H1 (cell line): ENCODE measurements around the gene KLF5. TPM values are rescaled to one million over a fixed set of nuclear protein-coding genes. Genes with fewer than 3 reads are reported as not detected.

Source experiments
- CTCF ChIA-PET: fragments of 300-600 bp; sonication (Branson Sonifier 250); formaldehyde crosslinking; loops from one replicate; lab custom pipeline; 2021; ENCODE audit not compliant: partially characterized antibody; lab: Charles Lee
- POLR2A ChIA-PET: fragments of 300-600 bp; sonication (Branson Sonifier 250); formaldehyde crosslinking; loops from one replicate; lab custom pipeline; 2021; ENCODE audit warnings: inconsistent platforms; ENCODE audit not compliant: partially characterized antibody; lab: Charles Lee
- DNase-seq, 2 experiments: peaks; one replicate each; pipeline versions ENCODE4 v3.0.0 to v3.0.0-alpha.2; 2010 to 2022; ENCODE audit warnings: low spot score in 2 of 2, low read depth in 1 of 2, mixed read lengths in 1 of 2
- FAIRE-seq: peaks from 2 replicates; lab custom pipeline; 2011; peaks lifted over from hg19 to GRCh38; lab: Jason Lieb, UNC
- H2AFZ ChIP-seq: 2 replicates; pipeline ENCODE4 v1.8.1; 2012; ENCODE audit warnings: low read length, inconsistent platforms
- H2AK5ac ChIP-seq: 2 replicates; pipeline ENCODE4 v1.6.1; 2013; ENCODE audit warnings: low read depth, low read length
- H2BK120ac ChIP-seq: replicated peaks from 2 replicates; pipeline ENCODE3; 2013; ENCODE audit warnings: low read depth, low read length, inconsistent platforms
- H2BK12ac ChIP-seq: 2 replicates; pipeline ENCODE4 v1.6.1; 2013; ENCODE audit warnings: low read depth, low read length
- H2BK15ac ChIP-seq: 2 replicates; pipeline ENCODE4 v1.6.1; 2013; ENCODE audit warnings: low read length
- H2BK20ac ChIP-seq: 2 replicates; pipeline ENCODE4 v1.6.1; 2013; ENCODE audit warnings: low read length
- H2BK5ac ChIP-seq: 2 replicates; pipeline ENCODE4 v1.6.1; 2013; ENCODE audit warnings: low read depth, low read length
- H3K14ac ChIP-seq: 2 replicates; pipeline ENCODE4 v1.6.1; 2013; ENCODE audit warnings: inconsistent platforms; ENCODE audit not compliant: insufficient read length
- H3K18ac ChIP-seq: 2 replicates; pipeline ENCODE4 v1.6.1; 2013; ENCODE audit warnings: low read length; ENCODE audit errors: extremely low read depth
- H3K23ac ChIP-seq: 2 replicates; pipeline ENCODE4 v1.6.1; 2013; ENCODE audit warnings: inconsistent platforms; ENCODE audit not compliant: insufficient read length
- H3K23me2 ChIP-seq: 2 replicates; pipeline ENCODE4 v1.6.1; 2013; ENCODE audit warnings: low read depth, low read length
- H3K27ac ChIP-seq: 2 replicates; pipeline ENCODE4 v1.6.1; 2011; ENCODE audit warnings: low read depth, low read length, inconsistent platforms
- H3K27me3 ChIP-seq, 4 experiments: replicated peaks in 1 of 4; 1 replicate in 1 of 4; 2 replicates in 3 of 4; pipeline versions ENCODE4 v1.6.1 to v1.8.1; 2011 to 2013; ENCODE audit warnings: low read length in 3 of 4, mild to moderate bottlenecking in 3 of 4, inconsistent platforms in 2 of 4, mixed read lengths in 2 of 4, moderate library complexity in 1 of 4; ENCODE audit not compliant: control insufficient read depth in 3 of 4, insufficient read depth in 3 of 4; ENCODE audit errors: extremely low read depth in 1 of 4
- H3K36me3 ChIP-seq, 4 experiments: 2 replicates each; pipeline versions ENCODE4 v1.6.1 to v1.8.1; 2011 to 2013; ENCODE audit warnings: mild to moderate bottlenecking in 4 of 4, low read length in 3 of 4, moderate library complexity in 2 of 4, control low read depth in 1 of 4, inconsistent platforms in 1 of 4; ENCODE audit not compliant: insufficient read depth in 4 of 4, control insufficient read depth in 2 of 4
- H3K4ac ChIP-seq: replicated peaks from 2 replicates; pipeline ENCODE3; 2013; ENCODE audit warnings: low read length, low read depth, mixed read lengths, inconsistent platforms; ENCODE audit not compliant: insufficient read length
- H3K4me1 ChIP-seq, 4 experiments: replicated peaks in 1 of 4; 1 replicate in 1 of 4; 2 replicates in 3 of 4; pipeline versions ENCODE4 v1.6.1 to v1.8.1; 2011 to 2013; ENCODE audit warnings: low read length in 3 of 4, inconsistent platforms in 2 of 4, mixed read lengths in 1 of 4; ENCODE audit not compliant: insufficient read depth in 4 of 4, control insufficient read depth in 3 of 4
- H3K4me2 ChIP-seq, 2 experiments: 2 replicates each; pipeline versions ENCODE4 v1.6.1 to v1.8.1; 2011 to 2013; ENCODE audit warnings: low read depth in 2 of 2, low read length in 2 of 2, control low read depth in 1 of 2, inconsistent platforms in 1 of 2, mild to moderate bottlenecking in 1 of 2; ENCODE audit not compliant: insufficient read depth in 1 of 2
- H3K4me3 ChIP-seq, 4 experiments: fragments of 200-600, 300-600 bp in 1 of 4; sonication (generic), shearing (Covaris generic), sonication (Bioruptor Twin) in 1 of 4; 2 replicates each; pipeline versions ENCODE4 v1.5.1 to v1.8.1; 2011 to 2016; ENCODE audit warnings: low read length in 4 of 4, low read depth in 3 of 4, control low read depth in 2 of 4, inconsistent platforms in 2 of 4, mild to moderate bottlenecking in 2 of 4, mixed read lengths in 1 of 4, moderate library complexity in 1 of 4; ENCODE audit not compliant: insufficient read depth in 2 of 4; ENCODE audit errors: extremely low read depth in 1 of 4
- H3K56ac ChIP-seq: replicated peaks from 2 replicates; pipeline ENCODE3; 2013; ENCODE audit warnings: low read depth, mild to moderate bottlenecking, mixed read lengths, low read length, inconsistent platforms; ENCODE audit not compliant: insufficient read length
- H3K79me1 ChIP-seq: 2 replicates; pipeline ENCODE4 v1.6.1; 2013; ENCODE audit warnings: low read depth, low read length, control low read depth
- H3K79me2 ChIP-seq, 2 experiments: 2 replicates each; pipeline versions ENCODE4 v1.6.1 to v1.8.1; 2012 to 2013; ENCODE audit warnings: low read length in 2 of 2, mild to moderate bottlenecking in 2 of 2, inconsistent platforms in 1 of 2; ENCODE audit not compliant: insufficient read depth in 2 of 2, control insufficient read depth in 1 of 2
- H3K9ac ChIP-seq, 4 experiments: replicated peaks in 1 of 4; 1 replicate in 1 of 4; 2 replicates in 3 of 4; pipeline versions ENCODE4 v1.6.1 to v1.8.1; 2011 to 2013; ENCODE audit warnings: low read depth in 3 of 4, low read length in 3 of 4, control low read depth in 2 of 4, mild to moderate bottlenecking in 2 of 4, moderate library complexity in 2 of 4, inconsistent platforms in 1 of 4; ENCODE audit errors: extremely low read depth in 1 of 4
- H3K9me3 ChIP-seq, 2 experiments: 2 replicates each; pipeline versions ENCODE4 v1.6.1 to v1.8.1; 2012 to 2013; ENCODE audit warnings: mild to moderate bottlenecking in 2 of 2, moderate library complexity in 2 of 2, control low read depth in 1 of 2, inconsistent platforms in 1 of 2, low read depth in 1 of 2, low read length in 1 of 2, mixed read lengths in 1 of 2; ENCODE audit not compliant: insufficient read depth in 2 of 2
- H4K20me1 ChIP-seq, 2 experiments: replicated peaks in 1 of 2; 2 replicates each; pipeline versions ENCODE3 to v1.8.1; 2011 to 2013; ENCODE audit warnings: inconsistent platforms in 2 of 2, low read length in 2 of 2, mild to moderate bottlenecking in 1 of 2; ENCODE audit not compliant: insufficient read depth in 2 of 2, control insufficient read depth in 1 of 2
- H4K5ac ChIP-seq: 2 replicates; pipeline ENCODE4 v1.6.1; 2013; ENCODE audit warnings: low read length, low read depth, mixed read lengths, inconsistent platforms; ENCODE audit not compliant: insufficient read length
- H4K8ac ChIP-seq: 2 replicates; pipeline ENCODE4 v1.8.0; 2013; ENCODE audit warnings: mild to moderate bottlenecking, moderate library complexity, low read length, inconsistent platforms; ENCODE audit not compliant: insufficient read depth; ENCODE audit errors: extremely low read depth
- H4K91ac ChIP-seq: replicated peaks from 2 replicates; pipeline ENCODE3; 2013; ENCODE audit warnings: low read length, mixed read lengths, inconsistent platforms; ENCODE audit not compliant: insufficient read length
- BACH1 ChIP-seq: IDR thresholded peaks from 2 replicates; pipeline ENCODE4 v1.6.1; 2012; ENCODE audit warnings: low read length, improper control_type of control experiment
- BRCA1 ChIP-seq: IDR thresholded peaks from 2 replicates; pipeline ENCODE4 v1.6.1; 2012; ENCODE audit warnings: low read depth, low read length, improper control_type of control experiment
- CBX5 ChIP-seq: fragments of 300-800, 300-1000 bp; sonication (generic); IDR thresholded peaks from 2 replicates; pipeline ENCODE4 v1.7.1; 2016; ENCODE audit warnings: antibody characterized with exemption, low read length, low read depth
- CEBPB ChIP-seq: IDR thresholded peaks from 2 replicates; pipeline ENCODE4 v1.6.1; 2012; ENCODE audit warnings: low read depth, low read length
- EP300 ChIP-seq, 2 experiments: IDR thresholded peaks; 1 replicate in 1 of 2; 2 replicates in 1 of 2; pipeline ENCODE4 v1.6.1; 2011 to 2012; ENCODE audit warnings: low read depth in 2 of 2, low read length in 2 of 2, mild to moderate bottlenecking in 2 of 2, borderline replicate concordance in 1 of 2, inconsistent platforms in 1 of 2, moderate library complexity in 1 of 2
- GTF2F1 ChIP-seq: IDR thresholded peaks from 2 replicates; pipeline ENCODE4 v1.6.1; 2012; ENCODE audit warnings: low read depth, low read length, improper control_type of control experiment, borderline replicate concordance
- JUN ChIP-seq: IDR thresholded peaks from 2 replicates; pipeline ENCODE4 v1.6.1; 2011; ENCODE audit warnings: low read depth, mild to moderate bottlenecking, improper control_type of control experiment, low read length
- KDM4A ChIP-seq: IDR thresholded peaks from one replicate; pipeline ENCODE4 v1.7.1; 2012; ENCODE audit warnings: low read depth, mild to moderate bottlenecking, moderate library complexity, low read length, inconsistent platforms; ENCODE audit not compliant: severe bottlenecking
- RNF2 ChIP-seq: fragments of 200-900, 300-1000 bp; sonication (generic); IDR thresholded peaks from 2 replicates; pipeline ENCODE4 v1.7.1; 2016; ENCODE audit warnings: borderline replicate concordance, low read depth, mild to moderate bottlenecking, antibody characterized with exemption, low read length; ENCODE audit not compliant: poor library complexity, severe bottlenecking; ENCODE audit errors: missing control alignments
- RXRA ChIP-seq: IDR thresholded peaks from 2 replicates; pipeline ENCODE4 v1.6.1; 2011; ENCODE audit warnings: low read depth, mild to moderate bottlenecking, low read length, moderate library complexity; ENCODE audit not compliant: insufficient read depth
- SUZ12 ChIP-seq: fragments of 200-600 bp; sonication (generic); IDR thresholded peaks from 2 replicates; pipeline ENCODE4 v1.6.1; 2012; ENCODE audit warnings: mild to moderate bottlenecking, inconsistent platforms, low read length, moderate library complexity, mixed read lengths
- ZNF274 ChIP-seq: IDR thresholded peaks from 2 replicates; pipeline ENCODE4 v1.7.0; 2012; ENCODE audit warnings: low read length, borderline replicate concordance; ENCODE audit errors: extremely low read depth
- WGBS, 2 experiments: shearing (Covaris generic) in 1 of 2; methylation state at CpG; one replicate each; pipeline versions ENCODE4 v1.1.6 to v1.1.7; 2013 to 2015; ENCODE audit warnings: low lambda C conversion rate in 2 of 2, mixed read lengths in 2 of 2, inconsistent platforms in 1 of 2, low coverage in 1 of 2, missing lambda C conversion rate in 1 of 2; ENCODE audit not compliant: insufficient replicate concordance in 2 of 2, insufficient coverage in 1 of 2, insufficient read length in 1 of 2; ENCODE audit errors: extremely low coverage in 1 of 2, missing lambda C conversion rate in 1 of 2; 5-methylcytosine and 5-hydroxymethylcytosine counted together
- polyA plus RNA-seq, 7 experiments: library from polyadenylated mRNA; depleted of rRNA in 3 of 7; stranded (reverse) in 5 of 7; unstranded in 2 of 7; fragments of >200 nt in 5 of 7; fragments of 200-250 nt in 2 of 7; gene quantifications; 1 replicate in 5 of 7; 2 replicates in 1 of 7; 4 replicates in 1 of 7; pipeline versions ENCODE4 v1.2.1 to v1.2.3, GENCODE V29; 2011 to 2013; ENCODE audit warnings: missing spikeins in 2 of 7, mixed read lengths in 2 of 7
- total RNA-seq: library from RNA; stranded (reverse); fragmentation: NEBNext Ultra II Directional; extraction: Animal tissue kit (Norgen Biotek cat#: 25700); gene quantifications from 2 replicates; pipeline ENCODE4 v1.2.1, GENCODE V29; 2021
- TF ChIP-seq, protein P1 (sequence below): IDR thresholded peaks from 2 replicates; pipeline ENCODE4 v1.6.1; 2012; ENCODE audit warnings: inconsistent platforms

Gene KLF5
- total and polyA plus RNA-seq, 2 of the 8 experiments (the other 6 are each of a cell fraction or from before 2014, with no cell fraction given), result 1.2 to 2.3 TPM

- 91% methylated on average over 4 of the region's 4 CpGs; no CpG with 5 or more reads in 1 of the 2 experiments for WGBS, 2 experiments
These were observed 24.1 kb downstream of the KLF5 start for GRCh38 chr13:73082895-73083294.

More at GRCh38 chr13:73082895-73083294, 24.1 kb downstream of the KLF5 start:
- H2BK120ac ChIP-seq, result no peak overlapping the region
- H3K14ac ChIP-seq, result no peak overlapping the region
- H2AK5ac ChIP-seq, result no peak overlapping the region
- no peaks in the 10 kb centered on the region for H3K27me3 ChIP-seq
- H2BK12ac ChIP-seq, result no peak overlapping the region
- H3K4me3 ChIP-seq, result no peak overlapping the region
- H3K4me1 ChIP-seq, result no peaks in the 10 kb centered on the region
- H3K56ac ChIP-seq, result no peak overlapping the region
- H3K23me2 ChIP-seq, result no peaks in the 10 kb centered on the region
- no peak overlapping the region for H2AFZ ChIP-seq
- H4K5ac ChIP-seq, result no peak overlapping the region
- H3K79me2 ChIP-seq, result no peaks in the 10 kb centered on the region
- H3K9ac ChIP-seq, result no peak overlapping the region
- no peak overlapping the region for H3K23ac ChIP-seq
- H4K91ac ChIP-seq, result no peak overlapping the region
- H3K9me3 ChIP-seq, result peaks cover 0 to 4% of the 10 kb centered on the region in 2 experiments; a peak in 1 of 4 replicates
- H3K18ac ChIP-seq, result no peak overlapping the region
- H2BK20ac ChIP-seq, result no peak overlapping the region
- no peak overlapping the region for H3K4ac ChIP-seq
- POLR2A ChIA-PET, result no interaction called here
- H4K20me1 ChIP-seq, result no peaks in the 10 kb centered on the region
- no peak for TF ChIP-seq ZNF274
- TF ChIP-seq BACH1, result no peak
- no peak for TF ChIP-seq RXRA
- TF ChIP-seq EP300 (IDR thresholded peaks at IDR 0.05; ENCODE audit: borderline replicate concordance in 1 of 2, low read depth in 2 of 2, low read length in 2 of 2), result no peak
- TF ChIP-seq KDM4A, result no peak
- TF ChIP-seq BRCA1, result no peak
- TF ChIP-seq, protein P1, sequence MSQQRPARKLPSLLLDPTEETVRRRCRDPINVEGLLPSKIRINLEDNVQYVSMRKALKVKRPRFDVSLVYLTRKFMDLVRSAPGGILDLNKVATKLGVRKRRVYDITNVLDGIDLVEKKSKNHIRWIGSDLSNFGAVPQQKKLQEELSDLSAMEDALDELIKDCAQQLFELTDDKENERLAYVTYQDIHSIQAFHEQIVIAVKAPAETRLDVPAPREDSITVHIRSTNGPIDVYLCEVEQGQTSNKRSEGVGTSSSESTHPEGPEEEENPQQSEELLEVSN, result no peak
- TF ChIP-seq CBX5, result no peak
- no peak for TF ChIP-seq CEBPB
- no peak for TF ChIP-seq RNF2
- TF ChIP-seq JUN, result no peak
- TF ChIP-seq GTF2F1, result no peak
- TF ChIP-seq SUZ12, result no peak
- H3K4me2 ChIP-seq, result no peak overlapping the region
- no peaks in the 10 kb centered on the region for H3K36me3 ChIP-seq
- H2BK5ac ChIP-seq, result no peak overlapping the region
- FAIRE-seq (no peak), DNase-seq (no peak)
- H3K79me1 ChIP-seq, result no peaks in the 10 kb centered on the region
- H3K27ac ChIP-seq, result no peak overlapping the region
- no peak overlapping the region for H2BK15ac ChIP-seq
- no peak overlapping the region for H4K8ac ChIP-seq
- CTCF ChIA-PET, result no interaction called here
